Measurements from ENCODE around the gene USF3.

USF3 gene

GRCh38 chr3:113606539-113607218, 89.8 kb downstream of the USF3 start:
- no peak for DNase-seq

- no peak for DNase-seq
These were observed 93.6 kb downstream of the USF3 start for GRCh38 chr3:113602836-113603235.

GRCh38 chr3:113602256-113602655, 94.2 kb downstream of the USF3 start:
- DNase-seq = no peak

- no peak for DNase-seq
These were observed 95.2 kb downstream of the USF3 start for GRCh38 chr3:113601240-113601639.

GRCh38 chr3:113600418-113601182, 95.8 kb downstream of the USF3 start:
- DNase-seq = no peak
